Stimulated activated memory B cell treated with anti-CD40 and anti-IgM and Interleukin-4, amounts not matched to agents 10 μg/mL and 1 μg/mL and 100 μg/mL, for 72 hours (primary cell): Measurements from ENCODE around the gene TNPO3.
A peak's percentile ranks its signal among the peaks of the same experiment; 100 is the strongest.

ENCODE experiments used
- ATAC-seq: fragments of 150-1000 bp; cut with Tn5 transposase; 2 replicates; pipeline ENCODE4 v1.10.0; 2021
- H3K27ac Mint-ChIP-seq: one replicate; pipeline ENCODE4 v1.8.0; 2022; ENCODE audit warnings: mild to moderate bottlenecking, mixed read lengths
- H3K27me3 Mint-ChIP-seq: one replicate; pipeline ENCODE4 v1.8.0; 2022; ENCODE audit warnings: mixed read lengths
- H3K36me3 Mint-ChIP-seq: one replicate; pipeline ENCODE4 v1.8.0; 2022; ENCODE audit warnings: mixed read lengths
- H3K4me1 Mint-ChIP-seq: one replicate; pipeline ENCODE4 v1.8.0; 2022; ENCODE audit warnings: mixed read lengths
- H3K4me3 Mint-ChIP-seq: one replicate; pipeline ENCODE4 v1.8.0; 2022; ENCODE audit warnings: mild to moderate bottlenecking, moderate library complexity, mixed read lengths
- H3K9me3 Mint-ChIP-seq: one replicate; pipeline ENCODE4 v1.8.0; 2022; ENCODE audit warnings: mixed read lengths

The TNPO3 gene

GRCh38 chr7:128934361-128935341 lies 120.3 kb downstream of the TNPO3 start:
- peaks cover 6% of the 10 kb centered on the region for H3K36me3 Mint-ChIP-seq
- peak overlapping the region; percentile 65 for H3K4me3 Mint-ChIP-seq
- ATAC-seq, result peak; percentile 71
- peaks cover 58% of the 10 kb centered on the region for H3K4me1 Mint-ChIP-seq
- H3K27me3 Mint-ChIP-seq, result no peaks in the 10 kb centered on the region
- no peaks in the 10 kb centered on the region for H3K9me3 Mint-ChIP-seq
- peak overlapping the region; percentile 96 for H3K27ac Mint-ChIP-seq

- Mint-ChIP-seq H3K4me3 (peak overlapping the region; percentile 81), H3K4me1 (peaks cover 53% of the 10 kb centered on the region), H3K9me3 (no peaks in the 10 kb centered on the region), H3K27ac (peak overlapping the region; percentile 96), H3K36me3 (peaks cover 1% of the 10 kb centered on the region), H3K27me3 (no peaks in the 10 kb centered on the region)
- ATAC-seq, result peak; percentile 31
These were observed 121.6 kb downstream of the TNPO3 start for GRCh38 chr7:128933180-128933891.

- peak overlapping the region; percentile 96 for H3K27ac Mint-ChIP-seq
- ATAC-seq, result no peak
- H3K4me1 Mint-ChIP-seq, result peaks cover 53% of the 10 kb centered on the region
These were observed 122.1 kb downstream of the TNPO3 start for GRCh38 chr7:128932862-128933179.

GRCh38 chr7:128931965-128932861 lies 122.7 kb downstream of the TNPO3 start:
- H3K27me3 Mint-ChIP-seq, result no peaks in the 10 kb centered on the region
- no peaks in the 10 kb centered on the region for H3K36me3 Mint-ChIP-seq
- peak overlapping the region; percentile 96 for H3K27ac Mint-ChIP-seq
- ATAC-seq, result no peak
- no peaks in the 10 kb centered on the region for H3K9me3 Mint-ChIP-seq
- no peak overlapping the region for H3K4me3 Mint-ChIP-seq
- peaks cover 50% of the 10 kb centered on the region for H3K4me1 Mint-ChIP-seq

More at GRCh38 chr7:128932862-128933179, 122.1 kb downstream of the TNPO3 start:
- H3K4me3 Mint-ChIP-seq, result no peak overlapping the region
- no peaks in the 10 kb centered on the region for H3K27me3 Mint-ChIP-seq
- no peaks in the 10 kb centered on the region for H3K36me3 Mint-ChIP-seq
- no peaks in the 10 kb centered on the region for H3K9me3 Mint-ChIP-seq

GRCh38 chr7:128931190-128931798 lies 123.6 kb downstream of the TNPO3 start:
- H3K4me1 Mint-ChIP-seq, result peaks cover 45% of the 10 kb centered on the region
- no peaks in the 10 kb centered on the region for H3K9me3 Mint-ChIP-seq
- ATAC-seq, result no peak
- no peaks in the 10 kb centered on the region for H3K27me3 Mint-ChIP-seq
- peak overlapping the region; percentile 96 for H3K27ac Mint-ChIP-seq
- no peak overlapping the region for H3K4me3 Mint-ChIP-seq
- H3K36me3 Mint-ChIP-seq, result no peaks in the 10 kb centered on the region

- no peak overlapping the region for H3K4me3 Mint-ChIP-seq
- H3K27ac Mint-ChIP-seq, result no peak overlapping the region
- no peaks in the 10 kb centered on the region for H3K27me3 Mint-ChIP-seq
- no peak for ATAC-seq
- no peaks in the 10 kb centered on the region for H3K36me3 Mint-ChIP-seq
- peaks cover 31% of the 10 kb centered on the region for H3K4me1 Mint-ChIP-seq
- no peaks in the 10 kb centered on the region for H3K9me3 Mint-ChIP-seq
These were observed 125.8 kb downstream of the TNPO3 start for GRCh38 chr7:128928882-128929788.

- no peaks in the 10 kb centered on the region for H3K36me3 Mint-ChIP-seq
- H3K4me1 Mint-ChIP-seq, result peaks cover 23% of the 10 kb centered on the region
- H3K4me3 Mint-ChIP-seq, result no peak overlapping the region
- H3K9me3 Mint-ChIP-seq, result no peaks in the 10 kb centered on the region
- ATAC-seq, result no peak
- H3K27me3 Mint-ChIP-seq, result no peaks in the 10 kb centered on the region
- H3K27ac Mint-ChIP-seq, result no peak overlapping the region
These were observed 126.6 kb downstream of the TNPO3 start for GRCh38 chr7:128928159-128928813.

GRCh38 chr7:128924707-128925588 lies 130.0 kb downstream of the TNPO3 start:
- ATAC-seq, result no peak
- peaks cover 8% of the 10 kb centered on the region for H3K27me3 Mint-ChIP-seq

GRCh38 chr7:128923411-128923800 lies 131.5 kb downstream of the TNPO3 start:
- H3K9me3 Mint-ChIP-seq, result no peaks in the 10 kb centered on the region
- no peak for ATAC-seq
- peaks cover 8% of the 10 kb centered on the region for H3K27me3 Mint-ChIP-seq
- no peak overlapping the region for H3K27ac Mint-ChIP-seq
- peaks cover 31% of the 10 kb centered on the region for H3K4me1 Mint-ChIP-seq
- no peak overlapping the region for H3K4me3 Mint-ChIP-seq
- H3K36me3 Mint-ChIP-seq, result no peaks in the 10 kb centered on the region

More at GRCh38 chr7:128924707-128925588, 130.0 kb downstream of the TNPO3 start:
- Mint-ChIP-seq H3K4me3 (no peak overlapping the region), H3K27ac (no peak overlapping the region), H3K9me3 (no peaks in the 10 kb centered on the region), H3K4me1 (peaks cover 19% of the 10 kb centered on the region), H3K36me3 (no peaks in the 10 kb centered on the region)

- Mint-ChIP-seq H3K9me3 (no peaks in the 10 kb centered on the region), H3K27me3 (peaks cover 8% of the 10 kb centered on the region), H3K4me1 (peaks cover 31% of the 10 kb centered on the region), H3K27ac (no peak overlapping the region), H3K36me3 (no peaks in the 10 kb centered on the region), H3K4me3 (no peak overlapping the region)
- ATAC-seq, result peak; percentile 20
These were observed 132.2 kb downstream of the TNPO3 start for GRCh38 chr7:128922496-128923410.

- Mint-ChIP-seq H3K4me1 (peaks cover 31% of the 10 kb centered on the region), H3K36me3 (no peaks in the 10 kb centered on the region), H3K27me3 (peaks cover 8% of the 10 kb centered on the region), H3K27ac (no peak overlapping the region), H3K9me3 (no peaks in the 10 kb centered on the region), H3K4me3 (no peak overlapping the region)
- ATAC-seq, result no peak
These were observed 133.0 kb downstream of the TNPO3 start for GRCh38 chr7:128921866-128922440.
